Measurements from ENCODE around the gene PC.

PC gene

DNA sequence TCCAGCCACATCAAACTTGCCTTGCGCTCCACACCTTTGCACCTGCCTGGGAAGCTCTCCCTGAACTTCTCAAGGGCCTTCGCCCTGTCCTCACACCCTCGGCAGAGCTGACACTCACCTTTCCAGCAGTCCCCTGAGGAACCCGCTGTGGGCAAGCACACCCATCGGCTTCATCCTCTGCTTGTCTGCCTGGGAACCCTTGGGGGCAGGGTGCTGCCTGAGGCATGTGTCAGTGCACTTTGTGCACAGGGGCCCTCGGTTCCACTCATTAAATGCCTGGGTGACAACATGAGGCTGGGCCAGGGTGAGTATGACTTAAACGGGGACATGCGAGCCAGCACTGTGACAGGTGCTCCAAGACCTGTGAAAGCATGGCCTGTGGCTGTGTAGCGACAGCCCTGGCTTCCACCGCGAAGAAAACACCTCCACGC is 103.9 kb downstream of the PC start:
- no peak for DNase-seq

DNA sequence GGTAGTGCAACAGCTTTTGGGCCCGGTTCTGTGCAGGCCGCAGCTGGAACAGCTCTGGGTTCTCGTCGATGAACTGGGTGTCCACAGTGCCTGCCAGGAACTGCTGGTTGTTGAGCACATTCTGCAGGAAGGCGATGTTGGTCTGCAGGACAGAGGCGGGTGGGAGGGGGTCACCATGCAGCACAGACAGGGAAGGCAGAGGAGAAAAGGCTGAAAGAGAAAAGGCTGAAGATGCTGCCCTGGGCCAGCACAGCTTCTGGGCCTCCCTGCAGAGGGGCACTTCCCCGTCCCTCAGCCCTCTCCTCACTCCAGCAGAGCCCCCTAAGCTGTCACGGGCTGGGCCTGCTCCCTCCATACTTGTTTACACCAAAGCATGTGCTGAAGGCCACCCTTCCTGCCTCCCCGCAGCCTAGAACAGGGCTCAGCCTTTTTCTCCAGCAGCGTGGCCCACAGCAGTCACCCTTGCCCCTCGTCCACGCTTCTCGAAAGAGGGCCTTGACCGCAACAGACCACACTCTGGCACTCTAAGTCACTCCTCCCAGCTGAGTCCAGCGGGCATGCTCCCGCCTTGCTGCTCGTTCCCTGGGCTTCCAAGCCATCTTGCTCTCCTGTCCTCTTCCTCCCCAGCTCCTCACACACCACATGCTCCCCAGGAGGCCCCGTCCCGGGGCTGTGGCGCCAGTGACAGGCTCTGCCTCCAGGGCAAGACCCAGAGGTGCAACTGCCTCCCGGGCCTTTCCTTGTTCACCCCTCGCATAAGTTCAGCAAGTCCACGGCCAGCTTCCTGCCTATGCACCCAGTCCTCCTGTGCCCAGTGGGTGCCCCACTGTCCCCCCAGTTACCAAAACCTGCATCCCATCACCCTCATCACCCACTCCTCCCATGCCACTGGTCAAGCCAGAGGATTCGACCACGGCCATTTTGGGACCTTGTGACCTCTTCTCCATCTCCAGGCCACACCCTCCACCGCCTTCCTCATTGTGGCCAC is 104.6 kb downstream of the PC start:
- no peak for DNase-seq

DNA sequence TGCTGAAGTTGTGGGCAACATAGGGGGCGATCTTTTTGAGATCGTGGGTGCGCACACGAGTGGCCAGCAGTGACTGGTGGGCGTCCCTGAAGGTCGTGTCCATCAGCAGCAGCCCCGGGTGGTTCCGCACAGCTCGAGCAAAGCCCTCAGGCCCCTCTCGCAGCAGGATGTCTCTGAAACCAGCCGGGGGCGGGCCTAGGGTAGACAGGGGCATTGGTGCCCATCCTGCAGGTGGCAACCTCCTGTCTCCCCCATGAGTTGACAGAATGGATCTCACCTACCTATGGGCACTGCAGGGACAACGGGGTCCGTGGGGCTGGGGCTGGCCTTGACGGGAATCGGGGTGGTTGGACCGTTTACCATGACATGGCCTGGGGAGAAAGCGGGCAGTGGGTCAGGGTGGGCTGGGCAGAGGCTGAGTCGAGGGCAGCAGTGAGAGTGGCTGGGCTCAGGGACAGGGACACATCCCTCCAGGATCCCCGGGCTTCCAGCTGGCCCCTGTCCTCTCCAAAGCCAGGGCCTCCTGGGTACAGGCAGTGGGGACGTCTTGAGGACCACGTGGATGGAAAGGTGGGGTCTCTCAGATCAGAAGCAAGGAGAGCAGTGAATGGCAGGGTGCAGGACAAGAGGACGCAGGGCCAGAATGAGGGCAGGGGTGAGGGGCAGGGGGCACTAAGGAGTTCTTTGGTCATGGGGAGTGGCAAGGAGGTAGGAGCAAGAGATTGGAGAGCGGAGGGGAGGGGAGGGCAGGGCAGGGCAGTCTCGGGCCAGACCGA is 105.5 kb downstream of the PC start:
- DNase-seq = no peak

DNA sequence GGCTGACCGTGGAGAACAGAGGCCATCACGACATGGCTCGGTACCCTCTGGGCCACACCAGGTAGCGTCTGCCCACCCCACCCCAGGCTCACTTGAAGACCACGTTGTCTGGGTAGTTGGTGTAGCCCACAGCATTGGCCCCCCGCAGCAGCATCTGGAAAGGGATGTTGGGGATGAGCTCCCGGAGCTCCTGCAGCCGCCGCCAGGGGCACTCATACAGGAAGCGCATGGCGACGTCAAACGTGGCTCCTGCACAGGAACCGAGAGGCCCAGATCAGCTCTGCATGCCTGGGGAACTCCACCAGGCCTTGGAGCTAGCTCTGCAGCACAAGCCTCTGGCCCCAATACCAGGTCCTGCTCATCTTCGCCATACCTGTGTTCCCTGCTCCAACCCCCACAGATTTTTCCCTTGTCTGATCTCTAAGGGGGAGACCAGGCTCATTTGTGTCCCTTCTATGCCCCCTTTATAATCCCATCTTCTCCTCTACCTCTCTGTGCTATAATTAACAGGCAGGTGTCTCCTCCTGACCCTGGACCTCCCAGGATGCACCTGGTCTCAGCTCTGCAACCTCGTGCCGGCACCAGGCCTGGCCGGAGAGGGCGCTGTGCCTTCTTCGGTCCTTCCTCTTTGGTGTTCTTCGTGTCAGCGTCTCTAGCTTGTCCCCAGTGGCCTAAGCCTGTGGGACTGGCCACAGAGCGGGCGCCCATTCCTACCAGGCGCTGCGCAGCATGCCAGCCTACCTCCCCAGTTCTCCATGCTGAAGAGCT is 106.3 kb downstream of the PC start:
- DNase-seq = peak; percentile 22 to 36

DNA sequence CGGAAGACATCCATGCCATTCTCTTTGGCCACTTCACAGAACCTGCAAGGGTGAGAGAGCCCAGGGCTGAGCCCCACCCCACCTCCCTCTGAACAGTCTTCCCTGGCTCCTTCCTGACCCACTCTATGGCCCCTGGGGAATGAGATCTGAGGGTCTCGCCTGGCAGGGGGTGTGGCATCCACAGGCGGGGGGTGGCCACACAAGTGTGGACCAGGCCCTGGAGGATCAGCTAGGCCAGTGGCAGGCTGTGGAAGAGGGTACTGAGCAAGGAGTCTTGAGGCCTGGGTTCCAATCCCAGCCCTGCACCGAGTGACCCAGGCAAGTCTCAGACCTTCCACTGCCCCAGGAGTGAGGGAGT is 107.0 kb downstream of the PC start:
- no peak for DNase-seq

DNA sequence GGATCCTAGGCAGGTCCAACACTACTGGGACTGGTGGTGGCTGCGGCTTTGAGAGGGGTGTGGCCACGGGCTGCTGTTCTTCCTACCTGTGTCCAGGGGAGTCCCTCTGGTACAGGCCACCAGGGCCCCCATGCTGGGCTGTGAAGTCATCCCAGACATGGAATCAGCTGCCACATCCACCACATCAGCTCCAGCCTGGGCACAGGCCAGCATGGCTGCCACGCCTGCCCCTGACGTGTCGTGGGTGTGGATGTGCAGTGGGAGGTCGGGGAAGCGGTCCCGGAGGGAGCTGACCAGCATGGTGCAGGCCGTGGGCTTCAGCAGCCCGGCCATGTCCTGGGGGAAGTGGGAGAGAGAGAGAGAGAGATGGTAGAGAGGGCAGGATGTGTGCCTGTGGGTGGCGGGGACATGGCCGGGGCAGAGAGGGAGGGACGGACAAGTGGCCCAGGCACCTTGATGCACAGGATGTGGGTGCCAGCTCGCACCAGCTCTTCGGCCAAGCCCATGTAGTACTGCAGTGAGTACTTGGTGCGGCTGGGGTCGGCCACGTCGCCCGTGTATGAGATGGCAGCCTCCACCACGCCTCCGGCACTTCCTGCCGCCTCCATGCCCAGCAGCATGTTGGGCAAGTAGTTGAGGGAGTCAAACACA is 107.5 kb downstream of the PC start:
- DNase-seq = no peak

DNA sequence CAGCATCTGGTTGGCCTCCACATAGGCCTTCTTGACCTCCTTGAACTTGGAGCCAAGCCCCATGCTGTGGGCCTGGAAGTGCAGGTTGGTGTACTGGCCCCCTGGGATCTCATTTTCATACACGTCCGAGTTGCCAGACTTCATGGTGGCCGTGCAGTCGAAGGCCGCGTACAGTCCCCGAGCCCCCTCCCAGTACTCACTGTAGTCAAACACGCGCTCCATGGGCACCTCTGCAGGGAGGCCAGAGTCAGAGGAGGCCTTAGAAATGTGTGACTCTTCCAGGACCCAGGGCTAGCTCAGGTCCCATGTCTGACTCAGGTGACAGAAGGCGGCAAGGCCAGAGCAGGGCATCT is 108.0 kb downstream of the PC start:
- no peak for DNase-seq

DNA sequence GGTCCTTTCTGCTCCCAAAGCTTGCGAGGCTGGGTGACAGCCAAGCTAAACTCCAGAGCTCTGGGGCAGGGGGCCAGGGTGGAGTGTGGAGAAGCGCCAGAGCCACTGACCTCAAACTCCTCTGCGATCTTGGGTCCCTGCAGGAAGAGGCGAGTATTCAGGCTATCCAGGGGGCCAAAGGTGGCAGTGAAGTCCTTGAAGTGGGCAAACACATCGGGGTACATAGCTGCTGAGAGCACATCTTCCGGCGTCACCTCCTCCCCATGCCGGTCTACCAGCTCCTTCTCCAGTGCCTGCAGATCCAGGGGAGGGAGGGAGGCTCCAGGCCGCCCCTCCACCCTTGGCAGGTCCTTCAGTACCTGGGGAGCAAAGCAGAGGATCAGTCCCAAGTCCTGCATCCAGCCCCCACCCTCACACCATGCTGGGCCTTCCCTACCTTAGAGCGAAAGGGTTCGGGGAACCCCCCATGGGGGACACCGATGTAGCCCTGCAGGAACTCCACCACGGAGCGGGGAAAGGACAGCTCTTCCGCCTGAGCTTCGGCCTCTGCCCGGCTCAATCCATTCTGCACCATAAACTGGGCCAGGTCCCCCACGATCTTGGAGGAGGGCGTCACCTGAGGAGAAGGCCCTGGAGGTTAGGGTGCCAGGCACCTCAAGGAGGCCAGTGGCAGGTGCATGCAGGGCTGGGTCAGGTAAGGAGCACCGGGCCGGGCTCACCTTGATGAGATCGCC is 108.5 kb downstream of the PC start:
- DNase-seq = no peak

DNA sequence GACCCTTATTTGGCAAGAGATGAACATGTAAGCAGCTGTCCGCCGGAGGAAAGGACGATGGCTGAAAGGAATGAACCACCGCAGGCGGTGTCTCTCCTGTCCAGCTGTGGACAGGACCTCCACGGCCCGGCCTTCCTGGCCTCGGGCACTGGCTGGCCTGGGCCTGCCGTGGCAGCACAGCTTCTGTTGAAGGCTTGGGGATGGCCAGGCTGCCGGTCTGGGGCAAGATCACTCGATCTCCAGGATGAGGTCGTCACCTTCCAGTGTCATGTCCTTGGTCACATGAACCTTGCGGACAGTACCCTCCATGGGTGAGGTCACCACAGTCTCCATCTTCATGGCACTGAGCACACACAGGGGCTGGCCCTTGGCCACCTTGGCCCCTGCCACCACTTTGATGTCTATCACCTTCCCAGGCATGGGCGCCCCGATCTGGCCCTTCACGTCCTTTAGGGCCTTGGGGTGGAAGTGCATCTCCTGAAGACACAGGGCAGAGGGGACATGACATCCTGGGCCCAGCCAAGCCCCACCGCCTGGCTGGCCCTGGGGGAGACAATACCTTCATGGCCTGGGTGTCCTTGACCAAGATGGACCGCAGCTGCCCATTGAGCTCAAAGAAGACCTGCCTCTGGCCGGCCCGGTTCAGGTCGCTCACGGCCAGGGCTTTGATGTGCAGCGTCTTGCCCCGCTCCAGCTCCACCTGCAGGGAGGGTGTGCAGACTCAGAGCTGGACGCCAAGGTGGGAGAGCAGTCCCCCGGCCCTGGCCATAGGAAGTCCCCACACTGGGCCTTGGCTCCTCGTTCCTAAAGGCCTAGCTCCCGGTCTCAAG is 109.3 kb downstream of the PC start:
- DNase-seq = no peak

DNA sequence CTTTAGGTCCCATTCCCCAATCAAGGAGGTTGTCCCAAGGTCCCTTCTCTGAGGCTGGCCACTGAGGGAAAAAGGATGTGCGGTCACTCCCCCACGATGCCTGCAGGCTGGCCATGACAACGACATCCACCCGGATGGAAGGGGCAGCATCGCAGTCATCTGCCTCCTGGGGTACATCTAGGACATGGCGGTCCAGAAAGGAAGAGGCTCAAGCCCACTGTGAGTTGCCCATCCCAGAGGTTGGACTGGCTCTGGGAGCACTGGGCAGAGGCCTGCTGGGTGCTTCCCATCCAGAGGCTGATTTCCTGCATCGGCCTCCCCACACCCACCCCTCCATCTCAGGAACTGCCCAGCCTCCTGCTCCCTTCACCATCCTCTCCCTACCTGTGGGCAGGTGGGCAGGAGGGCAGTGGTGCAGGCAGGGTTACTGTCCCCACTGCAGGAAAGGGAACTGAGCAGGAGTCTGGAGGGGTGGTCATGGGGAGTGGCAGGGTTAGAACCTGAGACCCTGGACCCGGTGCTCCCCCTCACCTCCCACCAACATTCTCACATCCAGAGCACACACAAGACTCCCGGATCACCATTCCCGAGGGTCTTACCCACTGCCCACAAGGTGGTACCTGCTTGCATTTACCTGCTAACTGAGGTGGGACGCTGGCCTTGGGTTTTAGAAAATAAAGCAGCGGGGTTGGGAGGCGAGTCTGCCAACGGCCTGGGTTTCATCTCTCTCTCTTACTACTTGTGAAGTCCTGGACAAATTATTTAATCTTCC is 110.5 kb downstream of the PC start:
- no peak for DNase-seq

DNA sequence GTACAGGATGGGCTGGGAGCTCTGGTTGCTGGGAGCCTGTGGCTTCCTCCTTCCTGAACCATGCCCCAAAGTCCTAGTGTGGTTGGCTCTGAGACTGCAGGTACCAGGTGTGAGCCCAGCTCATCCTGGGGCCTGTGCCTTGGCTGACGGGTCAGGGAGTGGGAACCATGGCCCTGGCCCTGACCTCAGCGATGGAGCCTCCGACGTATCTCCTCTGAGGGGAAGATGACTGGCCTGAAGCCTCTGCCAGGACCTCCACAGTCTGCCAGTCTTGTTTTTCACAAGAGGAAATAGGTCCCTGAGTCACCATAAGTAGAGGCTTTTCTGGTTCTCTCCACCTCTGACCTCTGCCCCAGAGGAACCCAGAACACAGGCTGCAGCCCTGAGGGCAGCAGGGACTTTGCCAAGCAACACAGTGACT is 111.5 kb downstream of the PC start:
- DNase-seq = peak; percentile 34 to 67

DNA sequence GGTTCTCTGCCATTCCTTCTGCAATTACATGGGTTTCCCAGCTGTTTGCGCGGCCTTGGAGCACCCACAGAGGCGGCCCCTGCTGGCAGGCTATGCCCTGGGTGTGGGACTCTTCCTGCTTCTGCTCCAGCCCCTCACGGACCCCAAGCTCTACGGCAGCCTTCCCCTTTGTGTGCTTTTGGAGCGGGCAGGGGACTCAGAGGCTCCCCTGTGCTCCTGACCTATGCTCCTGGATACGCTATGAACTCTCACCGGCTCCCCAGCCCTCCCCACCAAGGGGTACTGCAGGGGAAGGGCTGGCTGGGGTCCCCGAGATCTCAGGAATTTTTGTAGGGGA is 112.3 kb downstream of the PC start:
- DNase-seq = no peak

DNA sequence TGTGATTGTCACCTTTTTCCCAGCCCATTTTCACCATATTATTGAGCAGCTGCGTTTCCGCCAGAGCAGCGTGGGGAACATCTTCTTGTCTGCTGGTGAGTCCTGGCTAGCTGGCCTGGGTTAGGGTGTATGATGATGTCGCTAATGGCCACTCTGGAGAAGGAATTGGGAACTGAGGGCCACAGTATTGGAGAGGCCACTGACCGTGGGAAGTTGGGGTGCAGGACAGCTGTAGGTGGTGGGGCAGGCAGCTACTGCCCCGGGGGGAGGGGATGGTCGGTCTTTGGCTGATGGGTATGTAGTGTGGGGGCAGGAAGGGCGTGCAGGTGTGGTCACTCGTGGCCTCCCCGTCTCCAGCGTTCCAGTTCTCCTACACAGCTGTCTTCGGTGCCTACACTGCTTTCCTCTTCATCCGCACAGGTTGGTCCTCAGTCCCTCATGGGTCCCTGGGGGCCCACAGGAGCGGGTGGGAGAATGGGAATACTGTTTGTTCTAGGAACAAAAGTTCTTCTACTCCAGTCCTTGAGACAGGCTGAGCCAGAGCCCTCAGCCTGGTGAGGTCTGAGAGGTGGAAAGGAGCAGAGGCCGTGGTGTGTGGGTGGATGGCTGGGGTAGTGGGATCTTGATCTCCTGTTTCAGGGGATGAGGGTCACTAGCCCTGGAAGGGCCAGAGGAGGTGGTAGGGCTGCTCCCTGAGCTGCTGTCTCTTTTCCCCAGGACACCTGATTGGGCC is 112.9 kb downstream of the PC start:
- no peak for DNase-seq

DNA sequence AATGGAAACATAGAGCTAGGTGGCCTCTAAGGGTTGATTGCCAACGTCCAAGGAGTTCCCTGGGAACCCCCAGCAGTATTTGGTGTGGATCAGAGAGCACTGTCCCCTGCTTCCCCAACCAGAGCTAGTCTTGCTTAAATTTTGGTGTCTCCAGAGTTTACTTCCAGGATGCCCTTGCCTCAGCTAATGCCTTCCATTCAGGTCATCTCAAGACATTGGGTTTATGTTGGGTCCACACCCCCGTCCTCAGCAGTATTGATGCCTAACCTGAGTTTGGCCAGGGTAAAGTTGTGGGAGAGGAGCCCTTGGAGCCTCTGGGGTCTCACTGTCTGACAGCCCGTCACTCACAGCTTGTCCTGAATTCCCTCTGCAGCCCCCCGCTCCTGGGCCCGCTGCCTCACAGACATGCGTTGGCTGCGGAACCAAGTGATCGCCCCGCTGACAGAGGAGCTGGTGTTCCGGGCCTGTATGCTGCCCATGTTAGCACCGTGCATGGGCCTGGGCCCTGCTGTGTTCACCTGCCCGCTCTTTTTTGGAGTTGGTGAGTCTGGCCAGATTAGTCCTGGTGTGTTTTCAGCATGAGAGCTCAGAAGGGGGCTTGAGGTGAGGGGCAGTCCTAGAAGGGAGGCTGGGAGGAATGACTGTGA is 113.6 kb downstream of the PC start:
- DNase-seq = no peak

DNA sequence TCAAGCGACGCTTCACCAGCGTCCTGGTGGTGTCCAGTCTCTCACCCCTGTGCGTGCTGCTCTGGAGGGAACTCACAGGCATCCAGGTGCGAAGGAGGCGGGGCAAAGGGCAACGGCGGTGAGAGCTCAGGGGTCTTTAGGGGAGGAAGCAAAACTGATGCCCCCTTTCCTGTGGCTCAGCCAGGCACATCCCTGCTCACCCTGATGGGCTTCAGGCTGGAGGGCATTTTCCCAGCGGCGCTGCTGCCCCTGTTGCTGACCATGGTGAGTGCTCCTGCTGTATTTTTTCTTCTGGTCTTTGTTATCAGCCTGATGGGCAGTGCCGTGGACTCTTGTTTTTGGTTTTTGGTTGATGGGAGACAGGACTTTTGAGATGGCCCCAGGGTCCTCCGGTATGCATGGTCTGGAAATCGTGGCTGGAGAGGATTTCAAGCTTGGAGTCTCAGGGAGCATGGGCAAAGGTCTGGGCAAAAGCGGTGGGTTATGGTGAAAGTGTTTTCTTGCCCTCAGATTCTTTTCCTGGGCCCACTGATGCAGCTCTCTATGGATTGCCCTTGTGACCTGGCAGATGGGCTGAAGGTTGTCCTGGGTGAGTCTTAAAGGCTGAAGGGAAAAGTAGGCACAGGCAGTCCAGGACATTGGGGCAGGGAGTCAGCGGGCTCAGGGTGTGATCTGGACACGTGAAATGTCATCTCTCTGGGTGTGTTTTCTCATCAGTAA is 114.2 kb downstream of the PC start:
- no peak for DNase-seq

DNA sequence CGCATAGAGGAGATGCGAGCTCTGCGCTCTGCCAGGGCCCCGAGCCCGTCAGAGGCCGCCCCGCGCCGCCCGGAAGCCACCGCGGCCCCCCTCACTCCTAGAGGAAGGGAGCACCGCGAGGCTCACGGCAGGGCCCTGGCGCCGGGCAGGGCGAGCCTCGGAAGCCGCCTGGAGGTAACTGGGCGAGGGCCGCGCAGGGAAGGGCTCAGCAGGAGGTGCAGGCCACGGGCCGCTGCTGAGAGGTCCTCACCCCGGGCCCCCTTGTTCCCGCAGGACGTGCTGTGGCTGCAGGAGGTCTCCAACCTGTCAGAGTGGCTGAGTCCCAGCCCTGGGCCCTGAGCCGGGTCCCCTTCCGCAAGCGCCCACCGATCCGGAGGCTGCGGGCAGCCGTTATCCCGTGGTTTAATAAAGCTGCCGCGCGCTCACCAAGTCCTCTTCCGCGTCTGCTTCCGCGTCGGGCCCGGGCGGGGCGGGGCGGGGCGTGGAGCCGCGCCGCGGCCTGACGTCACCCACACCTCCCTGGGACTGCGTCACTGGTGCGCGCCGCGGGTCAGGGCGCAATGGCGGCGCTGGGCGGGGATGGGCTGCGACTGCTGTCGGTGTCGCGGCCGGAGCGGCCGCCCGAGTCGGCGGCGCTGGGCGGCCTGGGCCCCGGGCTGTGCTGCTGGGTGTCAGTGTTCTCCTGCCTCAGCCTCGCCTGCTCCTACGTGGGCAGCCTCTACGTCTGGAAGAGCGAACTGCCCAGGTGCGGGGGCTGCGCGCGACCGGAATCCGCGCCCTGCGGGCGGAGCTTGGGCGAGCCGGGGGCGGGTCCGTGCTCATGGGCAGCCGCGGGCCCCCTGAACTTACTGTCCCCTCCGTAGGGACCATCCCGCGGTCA is 115.0 kb downstream of the PC start, which contains the start of gene RCE1:
RCE1 (plus strand) TSS at position 546 of the 880 bp plus-strand sequence; CDS start at position 561, 15 bp downstream.
- DNase-seq = peak; percentile 94

DNA sequence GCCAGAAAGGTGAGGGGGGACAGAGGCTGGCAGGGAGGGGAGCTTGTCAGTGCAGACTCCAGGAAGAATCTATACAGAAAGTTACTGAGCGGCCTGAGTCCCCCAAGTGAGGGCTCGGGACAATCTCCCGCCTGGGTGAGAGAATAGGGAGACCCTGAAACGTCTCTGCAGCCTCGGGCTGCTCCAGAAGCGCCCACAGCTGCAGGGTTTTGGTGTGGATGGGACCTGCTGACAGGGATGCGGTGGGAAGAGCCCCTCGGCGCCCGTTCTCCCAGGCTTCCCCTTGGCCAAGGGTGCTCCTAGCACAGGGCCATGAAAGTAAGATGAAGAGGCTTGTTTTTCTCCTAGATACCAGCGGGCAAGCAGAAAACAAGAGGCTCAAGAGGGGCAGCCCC is 115.7 kb downstream of the PC start:
- no peak for DNase-seq

Data from inflammatory macrophage (primary cell).